ENCODE results near the gene LPIN1.
"Not testable (repeated sequence)": the region's sequence is repeated elsewhere in the genome, so short reads cannot be mapped to it uniquely, and the experiment has no call there.

The LPIN1 gene

DNA sequence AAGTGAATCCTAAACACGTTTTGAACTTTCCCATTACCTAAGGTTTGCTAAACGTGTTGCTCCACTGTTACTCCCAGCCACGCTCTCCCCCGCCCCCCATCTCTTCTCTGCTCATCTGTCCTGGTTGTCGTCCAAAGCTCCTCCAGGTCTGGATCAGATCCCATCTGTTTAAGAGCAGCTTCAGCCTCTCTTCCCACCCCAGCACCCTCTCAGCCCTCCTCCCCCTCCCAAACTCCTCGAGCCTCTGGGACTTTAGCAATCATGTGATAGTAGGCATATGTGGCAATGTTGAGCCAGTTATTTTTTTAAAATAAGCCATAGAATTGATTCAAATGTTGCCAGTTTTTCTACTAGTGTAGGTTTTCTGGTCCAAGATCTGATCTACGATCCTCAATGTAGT is 20.0 kb upstream of the LPIN1 start:
- TF ChIP-seq, protein P1, sequence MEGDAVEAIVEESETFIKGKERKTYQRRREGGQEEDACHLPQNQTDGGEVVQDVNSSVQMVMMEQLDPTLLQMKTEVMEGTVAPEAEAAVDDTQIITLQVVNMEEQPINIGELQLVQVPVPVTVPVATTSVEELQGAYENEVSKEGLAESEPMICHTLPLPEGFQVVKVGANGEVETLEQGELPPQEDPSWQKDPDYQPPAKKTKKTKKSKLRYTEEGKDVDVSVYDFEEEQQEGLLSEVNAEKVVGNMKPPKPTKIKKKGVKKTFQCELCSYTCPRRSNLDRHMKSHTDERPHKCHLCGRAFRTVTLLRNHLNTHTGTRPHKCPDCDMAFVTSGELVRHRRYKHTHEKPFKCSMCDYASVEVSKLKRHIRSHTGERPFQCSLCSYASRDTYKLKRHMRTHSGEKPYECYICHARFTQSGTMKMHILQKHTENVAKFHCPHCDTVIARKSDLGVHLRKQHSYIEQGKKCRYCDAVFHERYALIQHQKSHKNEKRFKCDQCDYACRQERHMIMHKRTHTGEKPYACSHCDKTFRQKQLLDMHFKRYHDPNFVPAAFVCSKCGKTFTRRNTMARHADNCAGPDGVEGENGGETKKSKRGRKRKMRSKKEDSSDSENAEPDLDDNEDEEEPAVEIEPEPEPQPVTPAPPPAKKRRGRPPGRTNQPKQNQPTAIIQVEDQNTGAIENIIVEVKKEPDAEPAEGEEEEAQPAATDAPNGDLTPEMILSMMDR (IDR thresholded peaks at IDR 0.05; ENCODE audit: poor library complexity, severe bottlenecking), result no peak
- no peak for ATAC-seq (ENCODE audit: low read depth)
- H3K27me3 ChIP-seq (ENCODE audit: insufficient read depth, poor library complexity, severe bottlenecking), result peaks cover 2% of the 10 kb centered on the region
- H3K4me3 ChIP-seq (ENCODE audit: severe bottlenecking), result no peak overlapping the region
- DNase-seq (ENCODE audit: low spot score), result no peak
- H3K9me3 ChIP-seq (ENCODE audit: severe bottlenecking), result no peaks in the 10 kb centered on the region
- no peaks in the 10 kb centered on the region for H3K4me1 ChIP-seq (ENCODE audit: insufficient read depth, poor library complexity, severe bottlenecking)
- no peaks in the 10 kb centered on the region for H3K36me3 ChIP-seq (ENCODE audit: low read depth)
- no peak overlapping the region for H3K27ac ChIP-seq (ENCODE audit: poor library complexity, severe bottlenecking)

DNA sequence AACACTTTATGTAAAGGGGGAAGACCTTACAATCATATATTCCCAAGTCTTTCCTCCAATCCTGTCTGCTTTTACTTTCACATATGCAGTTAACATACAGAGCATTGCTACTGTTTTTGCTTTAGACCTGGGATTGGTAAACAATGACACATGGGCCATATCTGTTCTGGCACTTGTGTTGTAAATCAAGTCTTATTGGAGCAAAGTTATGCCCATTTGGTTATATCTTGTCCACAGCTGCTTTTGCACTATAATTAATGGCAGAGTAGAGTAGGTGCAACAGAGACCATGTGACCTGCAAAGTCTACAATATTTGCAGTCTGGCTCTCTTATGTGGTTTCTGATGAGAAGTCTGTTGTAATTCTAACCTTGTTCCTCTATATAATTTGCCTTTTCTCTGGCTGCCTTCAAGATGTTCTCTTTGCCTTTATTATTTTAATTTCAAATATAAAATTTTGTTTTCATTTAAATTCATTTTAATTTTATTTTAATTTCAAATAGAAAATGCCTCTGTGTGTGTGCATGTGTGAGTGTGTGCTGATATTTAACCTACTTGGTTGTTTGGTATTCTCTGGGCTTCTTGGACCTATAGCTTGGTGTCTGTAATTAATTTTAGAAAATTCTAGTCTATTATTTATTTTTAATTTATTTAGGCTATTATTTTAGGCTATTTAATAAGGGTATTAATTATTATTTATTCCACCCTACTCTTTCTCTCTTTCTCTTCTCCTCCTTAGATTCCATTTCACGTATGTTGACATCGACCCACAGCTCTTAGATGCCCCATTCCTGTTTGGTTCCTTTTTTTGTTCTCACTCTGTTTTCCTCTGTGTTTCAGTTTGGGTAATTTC is 16.8 kb upstream of the LPIN1 start:
- TF ChIP-seq, protein P1 (IDR thresholded peaks at IDR 0.05; ENCODE audit: poor library complexity, severe bottlenecking), result no peak
- ATAC-seq (ENCODE audit: low read depth) (no peak), DNase-seq (ENCODE audit: low spot score) (no peak)
- Histone ChIP-seq H3K4me1 (ENCODE audit: insufficient read depth, poor library complexity, severe bottlenecking) (no peaks in the 10 kb centered on the region), H3K4me3 (ENCODE audit: severe bottlenecking) (no peak overlapping the region), H3K27ac (ENCODE audit: poor library complexity, severe bottlenecking) (no peak overlapping the region), H3K36me3 (ENCODE audit: low read depth) (no peaks in the 10 kb centered on the region), H3K9me3 (ENCODE audit: severe bottlenecking) (no peaks in the 10 kb centered on the region), H3K27me3 (ENCODE audit: insufficient read depth, poor library complexity, severe bottlenecking) (peaks cover 2% of the 10 kb centered on the region)

DNA sequence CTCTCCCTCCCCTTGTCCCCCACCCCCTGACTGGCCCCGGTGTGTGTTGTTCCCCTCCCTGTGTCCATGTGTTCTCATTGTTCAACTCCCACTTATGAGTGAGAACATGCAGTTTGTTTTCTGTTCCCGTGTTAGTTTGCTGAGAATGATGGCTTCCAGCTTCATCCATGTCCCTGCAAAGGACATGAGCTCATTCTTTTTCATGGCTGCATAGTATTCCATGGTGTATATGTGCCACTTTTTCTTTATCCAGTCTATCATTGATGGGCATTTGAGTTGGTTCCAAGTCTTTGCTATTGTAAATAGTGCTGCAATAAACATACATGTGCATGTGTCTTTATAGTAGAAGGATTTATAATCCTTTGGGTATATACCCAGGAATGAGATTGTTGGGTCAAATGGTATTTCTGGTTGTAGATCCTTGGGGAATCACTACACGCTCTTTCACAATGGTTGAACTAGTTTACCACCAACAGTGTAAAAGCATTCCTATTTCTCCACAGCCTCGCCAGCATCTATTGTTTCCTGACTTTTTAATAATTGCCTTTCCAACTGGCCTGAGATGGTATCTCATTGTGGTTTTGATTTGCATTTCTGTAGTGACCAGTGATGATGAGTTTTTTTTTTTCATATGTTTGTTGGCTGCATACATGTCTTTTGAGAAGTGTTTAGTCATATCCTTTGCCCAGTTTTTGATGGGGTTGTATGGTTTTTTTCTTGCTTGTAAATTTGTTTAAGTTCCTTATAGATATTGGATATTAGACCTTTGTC is 15.0 kb upstream of the LPIN1 start:
- DNase-seq (ENCODE audit: low spot score); H3K27ac ChIP-seq (ENCODE audit: poor library complexity, severe bottlenecking); H3K27me3 ChIP-seq (ENCODE audit: insufficient read depth, poor library complexity, severe bottlenecking); H3K4me1 ChIP-seq (ENCODE audit: insufficient read depth, poor library complexity, severe bottlenecking); H3K9me3 ChIP-seq (ENCODE audit: severe bottlenecking); H3K36me3 ChIP-seq (ENCODE audit: low read depth); H3K4me3 ChIP-seq (ENCODE audit: severe bottlenecking); ATAC-seq (ENCODE audit: low read depth): not testable (repeated sequence)

DNA sequence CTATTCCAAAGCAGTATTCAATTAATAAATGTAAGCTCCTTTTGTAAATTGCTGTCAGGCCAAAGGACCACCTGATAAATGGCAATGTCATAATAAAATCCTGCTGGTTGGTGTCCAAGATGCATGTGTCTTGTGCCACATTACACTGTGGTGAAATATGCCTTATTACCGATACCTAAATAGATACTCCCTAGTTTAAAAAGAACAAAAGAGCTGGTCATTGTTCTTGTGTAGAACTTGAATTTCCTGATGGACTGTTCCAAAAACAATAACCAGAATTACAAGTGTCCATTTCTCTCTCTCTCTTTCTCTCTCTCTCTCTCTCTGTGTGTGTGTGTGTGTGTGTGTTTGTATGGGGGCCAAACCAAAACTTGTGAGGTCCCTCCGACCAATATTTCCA is 13.8 kb upstream of the LPIN1 start:
- ATAC-seq (ENCODE audit: low read depth) (no peak), DNase-seq (ENCODE audit: low spot score) (no peak)
- no peaks in the 10 kb centered on the region for H3K27me3 ChIP-seq (ENCODE audit: insufficient read depth, poor library complexity, severe bottlenecking)
- TF ChIP-seq, protein P1 (IDR thresholded peaks at IDR 0.05; ENCODE audit: poor library complexity, severe bottlenecking), result no peak
- no peaks in the 10 kb centered on the region for H3K4me1 ChIP-seq (ENCODE audit: insufficient read depth, poor library complexity, severe bottlenecking)
- no peaks in the 10 kb centered on the region for H3K36me3 ChIP-seq (ENCODE audit: low read depth)
- no peaks in the 10 kb centered on the region for H3K9me3 ChIP-seq (ENCODE audit: severe bottlenecking)
- H3K27ac ChIP-seq (ENCODE audit: poor library complexity, severe bottlenecking), result no peak overlapping the region
- no peak overlapping the region for H3K4me3 ChIP-seq (ENCODE audit: severe bottlenecking)

DNA sequence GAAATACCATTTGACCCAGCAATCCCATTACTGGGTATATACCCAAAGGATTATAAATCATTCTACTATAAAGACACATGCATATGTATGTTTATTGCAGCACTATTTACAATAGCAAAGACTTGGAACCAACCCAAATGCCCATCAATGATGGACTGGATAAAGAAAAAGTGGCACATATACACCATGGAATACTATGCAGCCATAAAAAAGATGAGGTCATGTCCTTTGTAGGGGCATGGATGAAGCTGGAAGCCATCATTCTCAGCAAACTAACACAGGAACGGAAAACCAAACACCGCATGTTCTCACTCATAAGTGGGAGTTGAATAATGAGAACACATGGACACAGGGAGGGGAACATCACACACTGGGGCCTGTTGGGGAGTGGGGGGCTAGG is 8.6 kb upstream of the LPIN1 start:
- not testable (repeated sequence) for H3K9me3 ChIP-seq (ENCODE audit: severe bottlenecking); H3K27me3 ChIP-seq (ENCODE audit: insufficient read depth, poor library complexity, severe bottlenecking); H3K4me3 ChIP-seq (ENCODE audit: severe bottlenecking); H3K36me3 ChIP-seq (ENCODE audit: low read depth); H3K27ac ChIP-seq (ENCODE audit: poor library complexity, severe bottlenecking); DNase-seq (ENCODE audit: low spot score); ATAC-seq (ENCODE audit: low read depth)
- H3K4me1 ChIP-seq (ENCODE audit: insufficient read depth, poor library complexity, severe bottlenecking), result peaks cover 12% of the 10 kb centered on the region
